SH-SY5Y (cell line): ENCODE results near the gene RNH1.

Experiments
- GATA2 ChIP-seq: IDR thresholded peaks from 2 replicates; pipeline ENCODE4 v1.6.1; 2011; ENCODE audit warnings: mild to moderate bottlenecking, low read depth, low read length
- GATA3 ChIP-seq: IDR thresholded peaks from 2 replicates; pipeline ENCODE4 v1.6.1; 2011; ENCODE audit warnings: low read depth, mild to moderate bottlenecking, low read length, moderate library complexity

- no peak for TF ChIP-seq GATA2
- no peak for TF ChIP-seq GATA3
Observed at GRCh38 chr11:531919-532526, 25.0 kb upstream of the RNH1 start.
